Measurements from ENCODE around the gene KAT6B.

The KAT6B gene

GRCh38 chr10:75068523-75068922, 242.1 kb downstream of the KAT6B start:
- no peak for DNase-seq (ENCODE audit: low read depth in 2 of 2)

- DNase-seq (ENCODE audit: low read depth in 2 of 2), result no peak
Observed at GRCh38 chr10:75070476-75070875, 244.1 kb downstream of the KAT6B start.

GRCh38 chr10:75070961-75071428, 244.6 kb downstream of the KAT6B start:
- DNase-seq (ENCODE audit: low read depth in 2 of 2), result no peak

- no peak for DNase-seq (ENCODE audit: low read depth in 2 of 2)
Observed at GRCh38 chr10:75071756-75072155, 245.4 kb downstream of the KAT6B start.

GRCh38 chr10:75072727-75073126, 246.3 kb downstream of the KAT6B start:
- DNase-seq (ENCODE audit: low read depth in 2 of 2), result no peak

- no peak for DNase-seq (ENCODE audit: low read depth in 2 of 2)
Observed at GRCh38 chr10:75073442-75073841, 247.0 kb downstream of the KAT6B start.

DNA sequence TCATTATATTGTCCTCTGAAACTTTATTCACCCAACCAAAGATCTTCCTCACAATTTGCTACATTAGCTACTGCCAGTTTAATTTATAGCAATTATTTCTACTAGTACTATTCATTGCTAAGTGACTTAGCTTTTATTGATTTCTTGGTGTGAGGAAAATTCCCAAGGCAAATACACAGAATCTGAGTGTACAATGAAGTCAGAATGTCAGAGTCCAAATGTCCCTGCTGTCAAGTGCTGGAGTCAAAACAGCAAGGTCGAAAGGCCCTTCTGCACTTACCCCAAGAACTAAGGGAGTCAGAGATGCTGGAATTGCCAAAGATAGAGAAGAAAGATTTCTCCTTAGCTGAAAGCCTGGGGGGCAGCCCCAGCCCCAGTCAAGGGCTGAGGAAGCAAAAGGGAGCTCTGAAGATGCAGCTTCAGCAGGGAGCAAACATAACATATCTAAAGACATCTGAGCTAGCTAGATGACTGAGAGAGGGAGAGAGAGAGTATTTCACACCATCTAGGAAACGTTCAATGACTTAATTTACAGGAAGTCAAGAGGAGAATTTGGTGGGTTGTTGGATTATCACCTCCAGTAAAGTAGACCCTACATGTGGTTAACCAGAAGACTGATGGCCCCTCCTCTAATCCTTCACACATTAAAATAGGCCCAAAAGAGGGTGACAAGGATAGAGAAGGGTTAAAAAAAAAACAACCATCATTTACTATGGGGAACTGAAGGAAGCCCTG, 248.5 kb downstream of the KAT6B start:
- DNase-seq (ENCODE audit: low read depth in 2 of 2), result no peak

DNA sequence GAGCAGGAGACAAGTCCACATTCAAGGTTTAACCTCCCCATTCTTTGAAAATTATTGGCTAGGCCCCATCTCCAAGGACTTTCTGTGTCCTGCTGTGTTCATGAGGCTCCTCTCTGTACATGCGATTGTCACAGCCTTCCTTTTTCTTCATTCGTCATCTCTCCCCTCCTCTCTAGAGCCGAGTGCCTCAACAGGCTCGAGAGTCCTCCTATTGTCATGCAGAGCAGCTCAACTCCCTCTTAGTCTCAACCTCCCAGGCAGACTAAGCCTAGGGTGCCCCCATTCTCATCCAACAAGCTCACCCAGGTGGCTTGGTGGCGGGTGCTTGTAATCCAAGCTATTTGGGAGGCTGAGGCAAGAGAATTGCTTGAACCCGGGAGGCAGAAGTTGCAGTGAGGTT, 249.9 kb downstream of the KAT6B start:
- no peak for DNase-seq (ENCODE audit: low read depth in 2 of 2)

- no peak for DNase-seq (ENCODE audit: low read depth in 2 of 2)
Observed at GRCh38 chr10:75079436-75080083, 253.2 kb downstream of the KAT6B start.

DNA sequence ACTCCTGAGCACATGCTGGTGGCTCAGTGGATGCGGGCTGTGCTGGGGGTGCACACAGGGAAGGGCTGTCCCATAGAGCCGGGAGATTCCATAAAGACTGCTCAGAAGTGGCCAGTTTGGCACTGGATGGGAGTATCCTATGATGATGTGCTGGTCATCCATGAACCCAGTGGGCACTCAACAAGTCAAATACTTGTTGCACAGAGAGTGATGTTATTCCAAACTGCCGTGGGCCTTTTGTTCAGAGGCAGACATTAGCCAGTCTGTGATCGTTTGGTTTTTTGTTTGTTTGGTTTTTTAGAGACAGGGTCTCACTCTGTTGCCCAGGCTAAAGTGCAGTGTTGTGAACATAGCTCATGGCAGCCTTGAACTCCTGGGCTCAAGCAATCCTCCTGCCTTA, 254.2 kb downstream of the KAT6B start:
- DNase-seq (ENCODE audit: low read depth in 2 of 2), result no peak

- DNase-seq (ENCODE audit: low read depth in 2 of 2), result no peak
Observed at GRCh38 chr10:75081379-75081778, 255.0 kb downstream of the KAT6B start.
